Measurements from ENCODE around the gene TMEM87A.
A peak's percentile ranks its signal among the peaks of the same experiment; 100 is the strongest.
"Not testable (repeated sequence)": the region's sequence is repeated elsewhere in the genome, so short reads cannot be mapped to it uniquely, and the experiment has no call there.

Gene TMEM87A, protein sequence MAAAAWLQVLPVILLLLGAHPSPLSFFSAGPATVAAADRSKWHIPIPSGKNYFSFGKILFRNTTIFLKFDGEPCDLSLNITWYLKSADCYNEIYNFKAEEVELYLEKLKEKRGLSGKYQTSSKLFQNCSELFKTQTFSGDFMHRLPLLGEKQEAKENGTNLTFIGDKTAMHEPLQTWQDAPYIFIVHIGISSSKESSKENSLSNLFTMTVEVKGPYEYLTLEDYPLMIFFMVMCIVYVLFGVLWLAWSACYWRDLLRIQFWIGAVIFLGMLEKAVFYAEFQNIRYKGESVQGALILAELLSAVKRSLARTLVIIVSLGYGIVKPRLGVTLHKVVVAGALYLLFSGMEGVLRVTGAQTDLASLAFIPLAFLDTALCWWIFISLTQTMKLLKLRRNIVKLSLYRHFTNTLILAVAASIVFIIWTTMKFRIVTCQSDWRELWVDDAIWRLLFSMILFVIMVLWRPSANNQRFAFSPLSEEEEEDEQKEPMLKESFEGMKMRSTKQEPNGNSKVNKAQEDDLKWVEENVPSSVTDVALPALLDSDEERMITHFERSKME

DNA sequence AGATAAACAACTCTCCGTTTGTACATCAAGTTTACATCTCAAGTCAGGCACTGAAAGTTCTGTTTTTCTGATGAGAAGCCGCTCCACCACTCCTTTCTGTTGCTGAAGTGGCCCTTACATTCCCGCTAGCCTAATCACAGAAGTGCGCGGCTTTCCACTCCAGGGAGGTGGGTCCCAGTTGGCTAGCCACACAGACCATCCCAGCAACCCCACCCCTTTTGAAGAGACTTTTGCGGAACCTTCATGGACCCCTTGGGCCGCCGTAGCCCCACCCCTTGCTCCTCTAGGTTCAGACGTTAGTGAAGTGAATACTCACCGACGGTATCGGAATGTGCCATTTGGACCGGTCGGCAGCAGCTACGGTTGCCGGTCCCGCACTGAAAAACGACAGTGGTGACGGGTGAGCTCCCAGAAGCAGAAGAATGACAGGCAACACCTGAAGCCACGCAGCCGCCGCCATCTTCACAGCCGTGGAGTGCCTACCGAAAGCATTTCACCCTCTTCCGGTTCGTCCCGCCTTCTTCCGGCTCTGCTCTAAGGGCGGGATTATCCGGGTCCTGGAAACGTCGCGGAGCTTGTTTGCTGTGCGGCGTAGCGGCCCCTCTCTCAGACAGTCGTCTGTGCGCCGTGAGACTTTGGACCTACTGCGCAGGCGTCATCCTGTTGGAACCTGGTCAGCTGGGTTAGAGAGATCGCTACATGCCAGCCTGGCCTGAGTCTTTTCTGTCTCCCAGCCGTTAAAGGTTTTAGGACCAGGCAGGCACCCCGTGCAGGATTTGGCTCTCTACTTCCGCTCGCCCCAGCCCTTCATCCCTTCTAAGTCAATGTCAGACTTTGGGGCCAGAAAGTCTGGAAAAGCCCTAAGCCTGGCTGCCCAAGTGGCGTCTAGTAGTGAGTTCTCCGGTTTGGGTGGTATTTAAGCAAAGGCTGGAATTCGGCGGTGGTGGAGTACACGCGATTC, at the start of gene TMEM87A, which contains the start of gene GANC:
Gene TMEM87A, minus strand, starts transcription at position 495 of the 961 bp plus-strand sequence. Its CDS starts 35 bp downstream, at position 460.
Gene GANC, plus strand, starts transcription at position 263 of the 961 bp plus-strand sequence. CDS start 1,281 bp downstream, outside the sequence.
- peak; percentile 97 for DNase-seq

DNA sequence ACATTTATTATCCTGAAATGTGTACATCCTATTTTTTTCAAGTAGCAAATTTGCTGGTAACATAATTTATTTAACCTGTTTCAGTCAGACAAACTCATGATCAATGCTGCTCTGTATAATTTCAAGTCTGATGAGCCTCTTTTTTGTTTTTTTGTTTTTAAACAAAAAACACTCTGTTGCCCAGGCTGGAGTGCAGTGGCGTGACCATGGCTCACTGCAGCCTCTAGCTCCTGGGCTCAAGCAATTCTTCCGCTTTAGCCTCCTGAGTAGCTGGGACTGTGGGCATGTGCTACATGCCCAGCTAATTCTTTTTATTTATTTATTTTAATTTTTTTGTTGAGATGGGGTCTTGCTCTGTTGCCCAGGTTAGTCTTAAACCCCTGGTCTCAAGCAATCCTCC, 46.0 kb upstream of the TMEM87A start:
- DNase-seq = no peak

DNA sequence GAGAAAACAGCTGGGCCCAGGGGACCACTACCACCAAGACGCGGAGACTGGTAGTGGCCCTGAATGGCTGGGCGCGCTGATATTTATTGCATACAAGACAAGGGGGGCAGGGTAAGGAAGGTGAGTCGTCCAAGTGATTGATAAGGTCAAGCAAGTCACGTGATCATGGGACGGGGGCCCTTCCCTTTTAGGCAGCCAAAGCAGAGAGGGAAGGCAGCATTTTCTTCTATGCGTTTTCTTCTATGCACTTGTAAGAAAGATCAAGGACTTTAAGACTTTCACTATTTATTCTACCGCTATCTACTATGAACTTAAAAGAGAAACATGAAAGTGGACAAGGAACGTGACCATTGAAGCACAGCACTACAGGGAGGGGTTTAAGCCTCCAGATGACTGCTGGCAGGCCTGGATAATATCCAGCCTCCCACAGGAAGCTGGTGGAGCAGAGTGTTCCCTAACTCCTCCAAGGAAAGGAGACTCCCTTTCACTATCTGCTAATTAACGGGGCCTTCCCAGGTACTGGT, 43.1 kb upstream of the TMEM87A start:
- DNase-seq = not testable (repeated sequence)

DNA sequence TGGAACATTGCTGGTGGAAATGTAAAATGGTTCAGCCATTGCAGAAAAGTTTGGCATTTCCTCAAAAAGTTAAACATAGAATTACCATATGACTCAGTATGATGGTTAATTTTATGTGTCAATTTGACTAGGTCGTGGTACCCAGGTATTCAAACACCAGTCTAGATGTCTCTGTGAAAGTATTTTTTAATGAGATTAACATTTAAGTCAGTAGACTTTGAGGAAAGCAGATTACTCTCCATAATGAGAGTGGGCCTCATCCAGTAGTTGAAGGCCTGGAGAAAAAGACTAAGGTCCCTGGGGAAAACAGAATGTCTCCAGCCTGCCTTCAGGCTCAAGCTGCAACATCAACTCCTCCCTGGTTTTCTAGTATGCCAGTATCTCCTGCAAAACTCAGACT, 42.3 kb upstream of the TMEM87A start:
- DNase-seq = no peak

DNA sequence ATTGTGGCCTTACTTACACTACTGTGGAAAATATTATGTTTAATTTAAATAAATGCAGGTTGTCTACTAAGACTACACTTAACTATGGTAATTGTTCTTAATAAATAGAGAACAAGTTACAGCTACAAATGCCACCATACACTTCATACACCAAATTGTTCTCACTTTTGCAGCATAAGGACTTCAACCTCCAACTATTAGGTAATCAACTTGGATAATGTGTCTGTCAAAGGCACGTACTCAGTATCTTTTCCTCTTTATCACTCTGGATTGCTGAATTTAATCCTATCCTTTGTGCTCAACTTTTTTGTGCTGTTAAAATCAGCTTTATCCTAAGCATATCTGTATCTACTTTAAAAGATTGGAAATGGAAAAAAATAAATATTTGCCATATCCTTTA, 41.6 kb upstream of the TMEM87A start:
- no peak for DNase-seq

DNA sequence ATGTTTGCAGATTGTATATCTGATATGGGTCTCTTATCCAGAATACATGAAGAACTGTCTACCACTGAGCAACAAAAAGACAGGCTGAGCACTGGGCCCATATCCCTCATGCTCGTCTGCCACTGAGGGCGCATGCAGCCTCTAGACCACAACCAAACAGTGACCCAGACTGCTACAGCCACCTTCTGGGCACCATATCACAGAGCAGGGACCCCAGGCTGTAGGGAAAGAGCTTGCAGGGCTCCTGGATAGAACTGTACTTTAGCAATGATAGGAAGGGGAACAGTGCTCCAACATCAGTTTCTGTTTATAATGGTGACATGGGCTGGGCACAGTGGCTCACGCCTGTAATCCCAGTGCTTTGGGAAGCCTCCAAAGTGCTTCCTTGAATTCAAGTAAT, 40.2 kb upstream of the TMEM87A start:
- no peak for DNase-seq

DNA sequence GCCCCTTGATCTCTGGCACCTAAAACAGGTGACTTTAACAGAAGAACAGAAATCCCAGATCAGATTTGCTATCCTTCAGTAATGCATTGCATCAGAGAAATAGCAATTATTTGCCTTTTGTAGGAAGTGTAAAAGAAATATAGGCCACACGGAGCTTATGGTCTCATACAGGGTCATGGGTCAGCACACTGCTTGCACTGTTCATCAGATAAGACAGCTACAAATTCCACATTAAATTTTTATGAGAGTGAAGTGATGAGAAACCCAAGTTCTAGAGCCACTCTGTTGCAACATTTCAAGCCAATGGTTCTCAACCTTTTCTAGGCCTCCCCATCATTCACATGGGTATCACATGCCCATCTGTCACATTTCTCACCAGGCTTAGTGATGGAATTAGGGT, 33.4 kb upstream of the TMEM87A start:
- DNase-seq = no peak

DNA sequence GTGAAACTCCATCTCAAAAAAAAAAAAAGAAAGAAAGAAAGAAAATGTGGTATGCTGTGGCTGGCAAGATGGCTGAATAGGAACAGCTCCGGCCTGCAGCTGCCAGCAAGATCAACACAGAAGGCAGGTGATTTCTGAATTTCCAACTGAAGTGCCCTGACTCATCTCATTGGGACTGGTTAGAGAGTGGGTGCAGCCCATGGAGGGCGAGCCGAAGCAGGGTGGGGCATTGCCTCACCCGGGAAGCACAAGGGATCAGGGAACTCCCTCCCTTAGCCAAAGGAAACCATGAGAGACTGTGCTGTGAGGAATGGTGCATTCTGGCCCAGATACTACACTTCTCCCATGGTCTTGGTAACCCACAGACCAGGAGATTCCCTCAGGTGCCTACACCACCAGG, 27.8 kb upstream of the TMEM87A start:
- not testable (repeated sequence) for DNase-seq

DNA sequence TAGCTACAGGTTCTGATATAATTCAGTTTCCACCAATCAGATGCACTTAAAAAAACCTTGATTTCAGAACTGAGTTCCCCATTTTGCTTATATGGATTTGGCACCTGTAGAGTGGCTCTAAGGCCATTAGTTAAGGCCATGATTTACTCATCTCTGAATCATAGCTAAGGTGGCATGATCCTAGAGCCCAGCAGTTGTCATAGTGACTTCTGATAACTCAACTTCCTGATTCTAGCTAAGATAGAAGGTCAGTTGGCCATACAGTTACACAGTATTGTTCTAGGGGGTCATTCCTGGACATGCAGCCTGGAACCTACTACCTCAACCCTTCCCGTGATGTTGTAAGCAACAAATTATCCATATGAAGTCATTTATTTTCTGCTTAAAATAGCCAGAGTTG, 15.9 kb upstream of the TMEM87A start:
- no peak for DNase-seq

DNA sequence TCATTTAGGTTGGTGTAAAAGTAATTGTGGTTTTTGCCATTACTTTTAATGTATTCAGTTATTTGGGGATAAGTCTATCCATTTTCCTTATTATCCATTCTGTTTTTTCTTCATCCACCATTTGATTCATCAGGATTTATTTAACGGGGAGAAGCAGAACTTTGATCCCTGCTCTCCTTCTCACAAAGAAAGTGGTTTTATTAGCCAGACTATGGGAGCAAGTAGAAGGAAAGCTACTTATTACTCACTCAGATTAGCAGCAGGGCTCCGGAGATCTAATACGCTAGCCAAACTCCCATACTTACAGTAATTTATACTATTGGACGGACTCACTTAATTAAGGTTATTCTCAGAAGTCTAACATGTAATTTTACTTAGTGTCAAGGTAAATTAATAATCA, 14.7 kb upstream of the TMEM87A start:
- DNase-seq = no peak

DNA sequence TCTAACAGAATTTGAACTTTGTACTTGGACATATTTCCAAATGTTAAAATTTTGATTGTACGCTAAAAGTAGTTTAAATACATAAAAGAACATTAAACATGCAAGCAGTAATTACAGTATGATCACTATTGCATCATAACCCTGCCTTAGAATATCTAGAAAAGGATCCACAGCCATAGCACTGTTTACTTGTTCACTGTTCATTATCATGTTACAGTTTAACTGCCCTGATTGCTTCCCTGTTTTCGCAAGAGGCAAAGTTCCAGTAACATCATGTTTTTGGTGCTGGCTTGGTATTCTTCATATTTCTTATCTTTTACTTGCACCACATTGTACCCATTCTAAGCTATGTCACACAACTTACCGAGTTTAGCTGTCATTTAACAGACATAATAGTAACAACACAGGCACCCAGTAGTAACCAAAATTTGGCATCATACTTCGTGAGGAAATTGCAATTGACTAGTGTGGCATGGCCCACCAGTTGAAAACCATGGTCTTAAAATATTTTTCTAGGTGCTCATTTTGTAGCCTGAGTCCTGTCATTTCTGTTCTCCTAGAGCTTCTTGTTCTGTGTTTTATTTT, 13.3 kb upstream of the TMEM87A start:
- DNase-seq = no peak

DNA sequence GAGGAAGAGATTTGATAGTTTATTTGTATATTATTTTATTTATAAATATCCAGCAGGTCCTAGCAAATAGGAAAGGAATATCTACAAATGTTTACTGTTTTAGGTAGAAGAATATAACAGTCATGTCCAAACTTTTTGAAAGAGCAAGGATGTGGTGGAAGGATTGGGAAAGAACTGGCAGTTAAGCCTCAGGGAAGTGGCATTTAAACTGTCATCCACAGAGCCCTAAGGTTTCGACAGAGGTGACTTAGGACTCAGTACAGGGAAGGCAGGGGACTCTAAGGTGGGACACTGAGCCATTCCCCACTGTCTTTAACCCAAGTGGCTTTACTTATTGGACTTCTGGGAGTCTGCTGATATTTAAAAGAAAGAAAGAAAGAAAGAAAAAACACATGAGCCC, 11.8 kb upstream of the TMEM87A start:
- DNase-seq = no peak

DNA sequence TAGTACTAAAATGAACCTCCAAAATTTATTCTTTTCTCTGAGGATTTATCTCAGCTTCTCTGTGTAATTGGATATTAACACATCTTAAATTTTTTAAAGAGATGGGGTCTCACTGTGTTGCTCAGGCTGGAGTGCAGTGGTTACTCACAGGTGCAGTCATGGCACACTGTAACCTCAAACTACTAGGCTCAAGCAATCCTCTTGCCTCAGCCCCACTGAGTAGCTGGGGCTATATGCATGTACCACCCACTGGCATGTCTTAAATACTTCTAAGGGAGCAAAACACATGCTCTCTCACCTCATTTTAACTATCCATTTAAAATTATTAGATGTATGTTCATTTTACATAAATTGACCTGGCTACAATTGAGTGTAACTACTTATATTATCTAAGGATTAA, 11.3 kb upstream of the TMEM87A start:
- no peak for DNase-seq

DNA sequence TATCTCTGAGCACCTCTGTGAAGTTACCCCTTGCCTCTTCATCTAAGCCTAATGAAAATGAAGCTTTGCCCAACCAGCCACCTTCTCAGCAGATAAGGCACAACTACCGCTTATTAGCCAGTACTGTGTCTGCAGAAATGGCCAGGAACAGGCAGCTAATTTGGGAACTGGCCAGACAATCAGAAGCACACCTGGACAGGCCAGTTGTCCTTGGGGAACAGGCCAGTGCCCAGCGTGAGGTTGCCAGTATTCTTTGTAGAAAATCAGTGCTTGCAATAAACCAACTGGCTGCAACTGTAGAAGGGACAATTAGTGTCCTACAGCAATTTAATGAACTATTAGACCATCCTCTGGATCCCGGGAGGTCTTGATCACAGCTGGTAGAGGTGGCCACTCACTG, 10.4 kb upstream of the TMEM87A start:
- no peak for DNase-seq

DNA sequence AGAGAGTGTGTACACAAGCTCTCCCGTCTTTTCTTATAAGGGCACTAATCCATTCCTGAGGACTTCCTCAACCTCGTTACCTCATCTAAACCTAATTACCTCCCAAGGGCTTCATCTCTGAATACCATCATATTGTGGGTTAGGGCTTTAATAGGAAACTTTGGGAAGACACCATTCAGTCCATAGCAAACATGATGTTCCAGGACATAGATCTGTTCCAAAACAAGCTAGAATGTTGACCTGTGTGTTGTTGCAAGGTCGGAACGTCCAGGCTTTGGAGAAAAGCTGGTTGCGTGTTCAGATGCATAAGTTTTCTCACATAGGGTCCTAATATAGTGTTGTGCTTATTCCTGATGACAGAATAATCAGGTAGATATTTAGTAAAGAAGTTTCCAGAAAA, 9.7 kb upstream of the TMEM87A start:
- DNase-seq = no peak

DNA sequence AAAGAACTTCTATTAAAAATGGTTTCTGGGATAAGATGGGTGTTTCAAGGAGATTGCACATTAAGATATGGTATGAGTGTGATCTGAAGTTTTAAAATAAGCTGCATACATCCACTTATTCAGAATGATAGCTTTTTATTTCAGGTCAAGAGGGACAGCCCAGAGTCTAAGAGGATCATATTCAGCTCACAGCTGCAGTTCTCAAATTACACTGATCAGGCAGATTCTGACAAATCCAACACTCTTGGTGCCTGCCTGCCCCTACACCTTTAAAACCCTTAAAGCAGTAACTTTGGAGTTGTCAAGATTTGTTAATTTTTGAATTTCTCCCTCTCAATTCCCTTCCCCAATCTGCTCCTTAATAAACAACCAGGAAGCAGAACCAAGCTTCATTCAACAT, 9.1 kb upstream of the TMEM87A start:
- DNase-seq = no peak

DNA sequence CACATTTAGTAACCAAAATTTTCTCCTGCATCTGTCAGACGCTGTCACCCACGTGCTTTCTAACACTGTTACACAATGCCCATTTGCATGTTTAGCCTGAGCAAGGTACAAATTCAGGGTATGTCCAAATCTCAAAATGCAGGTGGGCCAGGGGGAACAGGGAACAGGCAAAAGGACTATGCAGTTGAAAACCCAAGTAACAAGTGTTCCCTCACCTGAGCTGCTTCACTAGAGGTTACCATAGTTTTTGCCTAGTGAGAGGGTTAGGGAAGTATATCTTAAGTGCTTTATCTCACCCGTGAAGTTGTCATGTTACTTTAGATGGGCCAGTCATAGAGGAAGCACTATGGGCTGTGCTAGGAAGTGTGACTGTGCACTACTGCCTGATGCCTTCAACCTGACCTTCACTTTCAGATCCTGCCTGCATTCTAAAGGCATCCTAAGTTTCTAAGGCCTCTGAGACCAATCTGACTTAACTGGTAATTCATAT, 6.0 kb upstream of the TMEM87A start:
- no peak for DNase-seq

DNA sequence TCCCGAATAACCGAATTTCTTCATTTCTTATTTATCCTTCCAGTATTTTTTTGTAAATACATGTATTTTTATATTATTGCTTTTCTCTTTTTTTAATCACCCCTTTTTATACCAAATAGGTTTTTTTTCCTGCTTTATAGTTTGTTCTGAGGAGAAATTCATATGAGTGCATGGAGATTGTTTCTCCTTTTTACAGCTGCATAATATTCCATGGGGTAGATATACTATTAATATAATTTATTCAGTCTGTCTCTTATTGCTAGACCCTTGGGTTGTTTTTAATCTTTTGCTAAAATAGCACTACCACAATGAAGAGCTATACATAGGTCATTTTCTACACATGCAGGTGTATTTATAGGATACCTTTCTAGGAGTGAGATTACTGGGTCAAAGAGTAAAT, 3.5 kb upstream of the TMEM87A start:
- DNase-seq = no peak

DNA sequence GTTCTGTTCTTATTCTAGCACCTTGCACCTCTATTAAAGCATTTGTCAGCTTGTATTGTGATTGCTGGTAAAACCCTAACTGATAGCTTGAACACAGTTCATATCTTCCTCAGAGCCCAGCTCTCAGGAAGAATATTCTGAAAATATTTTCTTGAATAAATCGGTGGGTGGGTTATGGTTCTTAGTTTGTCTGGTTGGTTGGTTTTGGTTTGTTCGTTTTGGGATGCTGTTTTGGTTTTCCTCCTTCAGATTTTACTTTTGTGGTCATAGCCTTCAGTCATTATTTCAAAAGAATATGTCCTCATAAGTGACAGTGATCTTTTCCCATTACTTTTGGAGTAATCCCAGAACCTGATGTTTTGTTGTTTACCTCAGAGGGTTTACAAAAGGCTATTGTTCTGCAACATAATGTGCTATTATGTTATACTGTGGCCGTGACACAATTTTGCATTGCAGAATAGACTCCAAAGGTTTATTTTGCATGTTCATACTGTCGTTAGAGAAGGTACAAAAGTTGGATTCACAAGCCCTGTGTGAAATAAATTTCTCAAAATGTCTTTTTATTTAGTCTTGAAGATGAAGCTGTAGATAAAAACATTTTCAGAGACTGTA, 2.7 kb upstream of the TMEM87A start:
- DNase-seq = no peak

DNA sequence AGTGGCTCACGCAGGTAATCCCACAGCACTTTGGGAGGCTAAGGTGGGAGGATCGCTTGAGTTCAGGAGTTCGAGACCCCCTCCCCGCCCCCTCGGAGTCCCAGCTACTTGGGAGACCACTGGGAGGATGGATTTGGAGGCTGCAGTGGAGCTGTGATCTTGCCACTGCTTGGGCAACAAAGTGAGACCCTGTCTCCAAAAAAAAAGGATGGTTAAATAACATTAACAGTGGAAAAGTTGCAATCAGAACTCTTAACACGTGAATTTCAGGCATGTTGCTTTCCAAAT, 1.4 kb upstream of the TMEM87A start:
- DNase-seq = no peak

DNA sequence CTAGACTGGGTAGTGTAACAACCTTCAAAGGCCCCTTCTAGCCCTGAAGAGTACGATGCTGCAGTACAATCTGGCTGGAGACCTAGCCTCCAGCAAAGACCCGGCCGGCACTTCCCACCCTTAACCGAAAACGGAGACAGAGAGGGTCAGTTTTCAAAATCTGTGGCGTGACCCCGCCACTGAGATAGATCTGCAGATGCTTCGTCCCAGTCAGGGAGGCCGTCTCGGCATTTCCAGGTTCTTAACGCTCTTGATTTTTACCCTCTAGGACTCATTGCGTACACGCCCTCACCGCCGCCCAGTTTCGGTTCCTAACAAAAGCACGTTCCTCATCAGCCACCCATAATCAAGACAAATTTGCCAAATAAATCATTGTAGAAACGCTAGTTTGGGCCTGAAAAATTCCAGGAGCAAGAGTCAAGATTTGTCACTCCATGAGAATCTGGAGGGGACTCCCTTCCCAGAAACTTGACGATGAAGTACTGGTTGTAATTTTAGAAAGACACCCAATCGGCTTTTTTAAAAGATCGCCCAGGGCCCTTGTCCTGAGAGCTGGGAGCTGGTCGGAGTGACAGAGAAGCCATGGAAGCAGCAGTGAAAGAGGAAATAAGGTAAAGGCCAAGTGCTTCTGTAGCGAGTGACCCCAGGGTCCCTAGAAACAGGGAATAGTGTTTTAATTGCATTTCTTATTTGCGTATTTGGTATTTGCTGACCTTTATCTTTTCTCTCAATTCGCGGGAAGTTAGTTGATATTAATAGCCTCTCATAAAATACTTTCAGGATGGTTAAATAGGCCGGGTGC, 868 bp upstream of the TMEM87A start:
- DNase-seq = peak; percentile 77

DNA sequence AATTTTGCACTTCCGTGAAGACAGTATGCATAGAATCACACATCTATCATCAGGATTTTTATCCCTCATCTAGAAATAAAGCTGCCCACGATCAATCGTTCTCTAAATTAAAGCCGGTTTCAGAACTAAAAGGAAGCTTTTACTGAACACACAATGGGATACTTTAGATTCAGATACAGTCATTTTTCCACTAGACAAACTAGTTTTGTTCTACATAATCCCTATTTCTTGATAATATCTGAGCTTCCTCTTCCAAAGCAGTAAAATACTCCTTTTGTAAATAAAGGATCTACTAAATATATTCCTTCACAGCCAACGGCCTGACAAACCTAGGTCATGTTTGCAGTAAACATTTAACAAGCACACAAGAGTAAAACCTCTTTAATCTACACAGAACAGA, 2.2 kb downstream of the TMEM87A start:
- no peak for DNase-seq

Measured in right forelimb (tissue), 1 donor.